ENCODE measurements around the gene FNDC3B. TPM values are rescaled to one million over a fixed set of nuclear protein-coding genes. Genes with fewer than 3 reads are reported as not detected.
A peak's percentile ranks its signal among the peaks of the same experiment; 100 is the strongest.

FNDC3B gene
- polyA plus RNA-seq, 12 donors = 35.7 to 87.3 (median 64.8) TPM; not detected in 1

- DNase-seq = no peak
These were observed 72.8 kb downstream of the FNDC3B start for GRCh38 chr3:172112078-172112733.

GRCh38 chr3:172112734-172113120 lies 73.3 kb downstream of the FNDC3B start:
- no peak for DNase-seq

GRCh38 chr3:172113710-172114109 lies 74.3 kb downstream of the FNDC3B start:
- no peak for DNase-seq

GRCh38 chr3:172115059-172115458 lies 75.7 kb downstream of the FNDC3B start:
- no peak for DNase-seq

- no peak for DNase-seq
These were observed 76.4 kb downstream of the FNDC3B start for GRCh38 chr3:172115787-172116186.

GRCh38 chr3:172118019-172118418 lies 78.6 kb downstream of the FNDC3B start:
- DNase-seq = no peak

GRCh38 chr3:172119266-172119969 lies 80.0 kb downstream of the FNDC3B start:
- no peak for DNase-seq

GRCh38 chr3:172120912-172121311 lies 81.5 kb downstream of the FNDC3B start:
- no peak for DNase-seq

GRCh38 chr3:172121981-172122380 lies 82.6 kb downstream of the FNDC3B start:
- DNase-seq = no peak

GRCh38 chr3:172124271-172124670 lies 84.9 kb downstream of the FNDC3B start:
- no peak for DNase-seq

GRCh38 chr3:172125053-172125452 lies 85.7 kb downstream of the FNDC3B start:
- DNase-seq = no peak

- peak; percentile 93 for DNase-seq
These were observed 86.6 kb downstream of the FNDC3B start for GRCh38 chr3:172125963-172126457.

GRCh38 chr3:172126741-172127140 lies 87.4 kb downstream of the FNDC3B start:
- no peak for DNase-seq

GRCh38 chr3:172127141-172127540 lies 87.8 kb downstream of the FNDC3B start:
- no peak for DNase-seq

GRCh38 chr3:172127929-172128580 lies 88.7 kb downstream of the FNDC3B start:
- DNase-seq = no peak

GRCh38 chr3:172128858-172129257 lies 89.5 kb downstream of the FNDC3B start:
- no peak for DNase-seq

- DNase-seq = no peak
These were observed 90.1 kb downstream of the FNDC3B start for GRCh38 chr3:172129498-172129849.

- peak; percentile 73 for DNase-seq
These were observed 90.7 kb downstream of the FNDC3B start for GRCh38 chr3:172129850-172130716.

GRCh38 chr3:172130717-172131050 lies 91.3 kb downstream of the FNDC3B start:
- DNase-seq = no peak

GRCh38 chr3:172131746-172132145 lies 92.4 kb downstream of the FNDC3B start:
- no peak for DNase-seq

GRCh38 chr3:172132159-172132586 lies 92.8 kb downstream of the FNDC3B start:
- DNase-seq = no peak

- no peak for DNase-seq
These were observed 93.4 kb downstream of the FNDC3B start for GRCh38 chr3:172132721-172133311.
